GM20000 (cell line): Measurements from ENCODE around the gene CIB1.

Source experiments
- DNase-seq: peaks from one replicate; pipeline ENCODE4 v3.0.0; 2012; ENCODE audit warnings: low spot score
- CTCF ChIP-seq: IDR thresholded peaks from 2 replicates; pipeline ENCODE4 v1.5.1; 2012; ENCODE audit warnings: mild to moderate bottlenecking, control low read depth; ENCODE audit errors: extremely low read depth, missing control alignments

Gene CIB1

GRCh38 chr15:90207252-90207651, 26.5 kb downstream of the CIB1 start:
- DNase-seq = no peak
- no peak for TF ChIP-seq CTCF

- no peak for TF ChIP-seq CTCF
- no peak for DNase-seq
These were observed 27.9 kb downstream of the CIB1 start for GRCh38 chr15:90205886-90206285.

- no peak for TF ChIP-seq CTCF
- DNase-seq = no peak
These were observed 28.5 kb downstream of the CIB1 start for GRCh38 chr15:90205050-90205848.

- DNase-seq = no peak
- TF ChIP-seq CTCF = no peak
These were observed 29.8 kb downstream of the CIB1 start for GRCh38 chr15:90203922-90204321.

GRCh38 chr15:90203473-90203872, 30.3 kb downstream of the CIB1 start:
- no peak for TF ChIP-seq CTCF
- DNase-seq = no peak

GRCh38 chr15:90202929-90203328, 30.8 kb downstream of the CIB1 start:
- TF ChIP-seq CTCF = no peak
- no peak for DNase-seq

- DNase-seq = peak; percentile 45
- TF ChIP-seq CTCF = no peak
These were observed 31.8 kb downstream of the CIB1 start for GRCh38 chr15:90201944-90202375.
